ENCODE measurements around the gene AKAP6.

DNA sequence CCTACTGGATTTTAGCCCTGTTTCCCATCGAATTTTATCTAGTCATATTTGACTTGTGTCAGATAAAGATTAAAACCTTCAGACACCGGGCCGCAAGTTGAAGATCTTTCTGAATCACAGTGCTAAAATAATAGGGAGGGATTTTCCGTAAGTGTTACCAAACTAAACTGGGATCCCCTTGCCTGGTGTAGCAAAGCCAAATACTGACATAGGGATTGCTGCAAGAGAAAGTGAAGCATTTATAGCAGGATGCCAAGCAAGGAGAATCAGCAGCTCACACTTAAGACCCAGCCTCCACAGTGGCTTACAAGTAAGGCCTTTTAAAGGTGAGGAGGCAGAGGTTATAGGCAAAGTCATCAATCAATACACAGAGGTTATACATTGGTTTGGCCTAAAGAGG is 147.4 kb downstream of the AKAP6 start:
- TF ChIP-seq, protein P1, sequence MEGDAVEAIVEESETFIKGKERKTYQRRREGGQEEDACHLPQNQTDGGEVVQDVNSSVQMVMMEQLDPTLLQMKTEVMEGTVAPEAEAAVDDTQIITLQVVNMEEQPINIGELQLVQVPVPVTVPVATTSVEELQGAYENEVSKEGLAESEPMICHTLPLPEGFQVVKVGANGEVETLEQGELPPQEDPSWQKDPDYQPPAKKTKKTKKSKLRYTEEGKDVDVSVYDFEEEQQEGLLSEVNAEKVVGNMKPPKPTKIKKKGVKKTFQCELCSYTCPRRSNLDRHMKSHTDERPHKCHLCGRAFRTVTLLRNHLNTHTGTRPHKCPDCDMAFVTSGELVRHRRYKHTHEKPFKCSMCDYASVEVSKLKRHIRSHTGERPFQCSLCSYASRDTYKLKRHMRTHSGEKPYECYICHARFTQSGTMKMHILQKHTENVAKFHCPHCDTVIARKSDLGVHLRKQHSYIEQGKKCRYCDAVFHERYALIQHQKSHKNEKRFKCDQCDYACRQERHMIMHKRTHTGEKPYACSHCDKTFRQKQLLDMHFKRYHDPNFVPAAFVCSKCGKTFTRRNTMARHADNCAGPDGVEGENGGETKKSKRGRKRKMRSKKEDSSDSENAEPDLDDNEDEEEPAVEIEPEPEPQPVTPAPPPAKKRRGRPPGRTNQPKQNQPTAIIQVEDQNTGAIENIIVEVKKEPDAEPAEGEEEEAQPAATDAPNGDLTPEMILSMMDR (IDR thresholded peaks at IDR 0.05), result no peak
- TF ChIP-seq POLR2A (IDR thresholded peaks at IDR 0.05), result no peak
- TF ChIP-seq POLR2AphosphoS5 (IDR thresholded peaks at IDR 0.05), result no peak
